ENCODE results near the gene SFN.

DNA sequence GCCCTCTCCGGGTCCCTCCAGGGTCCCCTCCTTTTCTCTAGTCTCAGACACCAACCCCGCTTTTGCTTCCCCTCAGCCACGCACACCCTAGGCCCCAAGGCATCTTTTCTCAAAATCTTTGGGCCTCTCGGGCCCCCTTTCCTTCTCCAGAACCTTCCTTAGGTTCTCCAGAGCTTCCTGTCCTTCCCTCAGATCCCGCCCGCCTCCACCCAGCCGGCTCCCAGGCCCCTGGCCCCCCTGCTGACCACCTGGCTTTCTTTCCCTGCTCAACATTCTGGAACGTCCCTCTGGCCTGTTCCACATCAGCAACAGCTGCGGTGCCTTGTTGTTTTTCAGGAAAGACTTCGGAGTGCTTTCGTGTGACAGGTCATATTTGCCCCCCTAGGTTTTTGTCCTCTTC, 35.3 kb upstream of the SFN start:
- TF ChIP-seq, protein P1, sequence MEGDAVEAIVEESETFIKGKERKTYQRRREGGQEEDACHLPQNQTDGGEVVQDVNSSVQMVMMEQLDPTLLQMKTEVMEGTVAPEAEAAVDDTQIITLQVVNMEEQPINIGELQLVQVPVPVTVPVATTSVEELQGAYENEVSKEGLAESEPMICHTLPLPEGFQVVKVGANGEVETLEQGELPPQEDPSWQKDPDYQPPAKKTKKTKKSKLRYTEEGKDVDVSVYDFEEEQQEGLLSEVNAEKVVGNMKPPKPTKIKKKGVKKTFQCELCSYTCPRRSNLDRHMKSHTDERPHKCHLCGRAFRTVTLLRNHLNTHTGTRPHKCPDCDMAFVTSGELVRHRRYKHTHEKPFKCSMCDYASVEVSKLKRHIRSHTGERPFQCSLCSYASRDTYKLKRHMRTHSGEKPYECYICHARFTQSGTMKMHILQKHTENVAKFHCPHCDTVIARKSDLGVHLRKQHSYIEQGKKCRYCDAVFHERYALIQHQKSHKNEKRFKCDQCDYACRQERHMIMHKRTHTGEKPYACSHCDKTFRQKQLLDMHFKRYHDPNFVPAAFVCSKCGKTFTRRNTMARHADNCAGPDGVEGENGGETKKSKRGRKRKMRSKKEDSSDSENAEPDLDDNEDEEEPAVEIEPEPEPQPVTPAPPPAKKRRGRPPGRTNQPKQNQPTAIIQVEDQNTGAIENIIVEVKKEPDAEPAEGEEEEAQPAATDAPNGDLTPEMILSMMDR (IDR thresholded peaks at IDR 0.05) = no peak
- TF ChIP-seq POLR2A (IDR thresholded peaks at IDR 0.05) (no peak), EP300 (IDR thresholded peaks at IDR 0.05) (no peak), POLR2AphosphoS5 (IDR thresholded peaks at IDR 0.05) (no peak)

All from sigmoid colon (tissue), 4 donors.